GM21576 (cell line): ENCODE measurements around the gene RIC1.
"Not testable (repeated sequence)": the region's sequence is repeated elsewhere in the genome, so short reads cannot be mapped to it uniquely, and the experiment has no call there.

ENCODE experiments used
- ATAC-seq: cut with Tn5 transposase; IDR thresholded peaks from one replicate; pipeline ENCODE4 v1.9.1; 2021; ENCODE audit warnings: mild to moderate bottlenecking, moderate library complexity; ENCODE audit not compliant: unreplicated experiment

RIC1 gene

GRCh38 chr9:5622016-5622415 is 6.9 kb upstream of the RIC1 start:
- ATAC-seq = no peak

GRCh38 chr9:5624655-5625054 is 4.3 kb upstream of the RIC1 start:
- ATAC-seq = no peak

GRCh38 chr9:5626727-5627634 is 1.9 kb upstream of the RIC1 start:
- peak; percentile 56 for ATAC-seq

GRCh38 chr9:5627686-5628085 is 1.2 kb upstream of the RIC1 start:
- not testable (repeated sequence) for ATAC-seq

GRCh38 chr9:5628183-5628529 is 751 bp upstream of the RIC1 start:
- no peak for ATAC-seq

- ATAC-seq = peak; percentile 3
These were observed 589 bp downstream of the RIC1 start for GRCh38 chr9:5629312-5630080.

- no peak for ATAC-seq
These were observed 1.2 kb downstream of the RIC1 start for GRCh38 chr9:5630081-5630507.

- no peak for ATAC-seq
These were observed 2.1 kb downstream of the RIC1 start for GRCh38 chr9:5631026-5631425.

GRCh38 chr9:5632540-5632939 is 3.6 kb downstream of the RIC1 start:
- no peak for ATAC-seq

- ATAC-seq = no peak
These were observed 4.3 kb downstream of the RIC1 start for GRCh38 chr9:5633243-5633642.

- ATAC-seq = no peak
These were observed 6.5 kb downstream of the RIC1 start for GRCh38 chr9:5635390-5635789.

GRCh38 chr9:5639816-5640215 is 10.9 kb downstream of the RIC1 start:
- ATAC-seq = no peak

GRCh38 chr9:5642170-5642569 is 13.3 kb downstream of the RIC1 start:
- no peak for ATAC-seq

- ATAC-seq = no peak
These were observed 14.2 kb downstream of the RIC1 start for GRCh38 chr9:5643005-5643624.

- ATAC-seq = no peak
These were observed 15.6 kb downstream of the RIC1 start for GRCh38 chr9:5644501-5644900.

- ATAC-seq = no peak
These were observed 17.2 kb downstream of the RIC1 start for GRCh38 chr9:5646116-5646515.

- ATAC-seq = no peak
These were observed 21.6 kb downstream of the RIC1 start for GRCh38 chr9:5650356-5651105.

- ATAC-seq = no peak
These were observed 22.3 kb downstream of the RIC1 start for GRCh38 chr9:5651246-5651645.

- no peak for ATAC-seq
These were observed 23.9 kb downstream of the RIC1 start for GRCh38 chr9:5652821-5653220.

GRCh38 chr9:5662804-5663203 is 33.9 kb downstream of the RIC1 start:
- ATAC-seq = not testable (repeated sequence)

- no peak for ATAC-seq
These were observed 36.2 kb downstream of the RIC1 start for GRCh38 chr9:5665059-5665458.
